WERI-Rb-1 (cell line): ENCODE measurements around the gene TM6SF1.
A peak's percentile ranks its signal among the peaks of the same experiment; 100 is the strongest.

ENCODE experiments used
- DNase-seq: peaks from one replicate; pipeline ENCODE4 v3.0.0-alpha.2; 2020
- H3K27ac ChIP-seq: fragments of 250-450 bp; sonication (Bioruptor Pico); 2 replicates; pipeline ENCODE4 v1.5.1; 2020; ENCODE audit warnings: mild to moderate bottlenecking, moderate library complexity
- H3K27me3 ChIP-seq: fragments of 250-450 bp; sonication (Bioruptor Pico); 2 replicates; pipeline ENCODE4 v1.5.1; 2021; ENCODE audit warnings: mild to moderate bottlenecking, low read depth, moderate library complexity; ENCODE audit not compliant: insufficient read depth, severe bottlenecking
- H3K36me3 ChIP-seq: fragments of 250-450 bp; sonication (Bioruptor Pico); 2 replicates; pipeline ENCODE4 v1.5.1; 2020; ENCODE audit warnings: mild to moderate bottlenecking, moderate library complexity
- H3K4me3 ChIP-seq: 2 replicates; pipeline ENCODE4 v1.5.1; 2011; ENCODE audit warnings: low read depth, mild to moderate bottlenecking, control low read depth, low read length
- H3K9me3 ChIP-seq: fragments of 250-450 bp; sonication (Bioruptor Pico); 2 replicates; pipeline ENCODE4 v1.5.1; 2021; ENCODE audit warnings: mild to moderate bottlenecking, moderate library complexity; ENCODE audit not compliant: severe bottlenecking
- TF ChIP-seq, protein P1 (sequence below): IDR thresholded peaks from 2 replicates; pipeline ENCODE4 v1.5.1; 2011; ENCODE audit warnings: low read depth, mild to moderate bottlenecking, control low read depth, inconsistent platforms, low read length

TM6SF1 gene

DNA sequence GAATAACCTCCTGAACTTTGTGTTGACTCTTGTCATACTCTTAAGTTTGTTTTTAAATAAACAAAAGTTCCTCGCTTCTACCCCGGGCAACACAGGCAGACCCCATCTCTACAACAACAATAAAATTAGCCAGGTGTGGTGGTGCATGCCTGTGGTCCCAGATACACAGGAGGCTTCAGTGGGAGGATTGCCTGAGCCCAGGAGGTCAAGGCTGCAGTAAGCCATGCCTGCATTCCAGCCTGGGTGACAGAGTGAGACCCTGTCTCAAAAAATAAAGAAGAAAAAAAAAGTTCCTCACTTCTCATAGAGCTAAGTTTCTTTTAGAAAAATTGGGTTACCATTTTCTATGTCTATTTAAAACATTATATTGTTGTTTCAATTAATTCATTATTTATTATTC, 70.9 kb downstream of the TM6SF1 start:
- peaks cover 3% of the 10 kb centered on the region for H3K36me3 ChIP-seq
- H3K27ac ChIP-seq, result peak overlapping the region; percentile 21; the same call in 1 of the 2 replicates
- H3K4me3 ChIP-seq, result no peak overlapping the region
- no peak for DNase-seq
- TF ChIP-seq, protein P1, sequence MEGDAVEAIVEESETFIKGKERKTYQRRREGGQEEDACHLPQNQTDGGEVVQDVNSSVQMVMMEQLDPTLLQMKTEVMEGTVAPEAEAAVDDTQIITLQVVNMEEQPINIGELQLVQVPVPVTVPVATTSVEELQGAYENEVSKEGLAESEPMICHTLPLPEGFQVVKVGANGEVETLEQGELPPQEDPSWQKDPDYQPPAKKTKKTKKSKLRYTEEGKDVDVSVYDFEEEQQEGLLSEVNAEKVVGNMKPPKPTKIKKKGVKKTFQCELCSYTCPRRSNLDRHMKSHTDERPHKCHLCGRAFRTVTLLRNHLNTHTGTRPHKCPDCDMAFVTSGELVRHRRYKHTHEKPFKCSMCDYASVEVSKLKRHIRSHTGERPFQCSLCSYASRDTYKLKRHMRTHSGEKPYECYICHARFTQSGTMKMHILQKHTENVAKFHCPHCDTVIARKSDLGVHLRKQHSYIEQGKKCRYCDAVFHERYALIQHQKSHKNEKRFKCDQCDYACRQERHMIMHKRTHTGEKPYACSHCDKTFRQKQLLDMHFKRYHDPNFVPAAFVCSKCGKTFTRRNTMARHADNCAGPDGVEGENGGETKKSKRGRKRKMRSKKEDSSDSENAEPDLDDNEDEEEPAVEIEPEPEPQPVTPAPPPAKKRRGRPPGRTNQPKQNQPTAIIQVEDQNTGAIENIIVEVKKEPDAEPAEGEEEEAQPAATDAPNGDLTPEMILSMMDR, result no peak
- no peaks in the 10 kb centered on the region for H3K27me3 ChIP-seq
- H3K9me3 ChIP-seq, result no peaks in the 10 kb centered on the region

- Histone ChIP-seq H3K27ac (peak overlapping the region; percentile 21; the same call in 1 of the 2 replicates), H3K9me3 (no peaks in the 10 kb centered on the region), H3K27me3 (no peaks in the 10 kb centered on the region), H3K4me3 (no peak overlapping the region), H3K36me3 (peaks cover 3% of the 10 kb centered on the region)
- TF ChIP-seq, protein P1, result no peak
- DNase-seq, result no peak
Measured at GRCh38 chr15:83178869-83179325, 71.5 kb downstream of the TM6SF1 start.

DNA sequence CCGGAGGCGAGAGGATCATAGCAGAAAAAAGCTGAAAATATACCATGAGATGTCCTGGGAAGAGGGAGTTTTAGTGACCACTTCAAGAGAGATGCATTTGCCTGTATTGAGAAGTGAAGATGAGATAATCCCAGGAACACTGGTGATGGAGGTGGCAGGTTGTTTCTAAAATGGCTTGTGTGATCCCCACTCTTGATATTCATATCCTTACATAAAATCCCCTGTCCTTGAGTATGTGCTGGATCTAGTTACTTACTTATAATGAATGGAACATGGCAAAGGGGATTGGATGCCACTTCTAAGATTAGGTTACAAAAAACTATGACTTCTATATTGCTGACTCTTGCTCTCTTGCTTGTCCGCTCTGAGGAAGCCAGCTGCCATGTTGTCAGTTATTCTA, 78.1 kb downstream of the TM6SF1 start:
- peaks cover 25% of the 10 kb centered on the region for H3K36me3 ChIP-seq
- TF ChIP-seq, protein P1, result no peak
- no peak overlapping the region for H3K27ac ChIP-seq
- H3K27me3 ChIP-seq, result no peaks in the 10 kb centered on the region
- DNase-seq, result no peak
- no peak overlapping the region for H3K4me3 ChIP-seq
- H3K9me3 ChIP-seq, result no peaks in the 10 kb centered on the region
